Nephron progenitor cell (in vitro differentiated cells): ENCODE results near the gene COL4A2.

Experiments
- DNase-seq: peaks from one replicate; pipeline ENCODE4 v3.0.0; 2021
- H3K27ac Mint-ChIP-seq: 2 replicates; pipeline ENCODE4 v1.8.0; 2021; ENCODE audit warnings: mild to moderate bottlenecking, moderate library complexity, mixed read lengths
- H3K27me3 Mint-ChIP-seq: 2 replicates; pipeline ENCODE4 v1.8.0; 2021; ENCODE audit warnings: mild to moderate bottlenecking, low read depth, mixed read lengths; ENCODE audit not compliant: poor library complexity
- H3K36me3 Mint-ChIP-seq: 2 replicates; pipeline ENCODE4 v1.8.0; 2021; ENCODE audit warnings: low read depth, mixed read lengths
- H3K4me1 Mint-ChIP-seq: 2 replicates; pipeline ENCODE4 v1.8.0; 2021; ENCODE audit warnings: mixed read lengths
- H3K4me3 Mint-ChIP-seq: 2 replicates; pipeline ENCODE4 v1.8.0; 2021; ENCODE audit warnings: mild to moderate bottlenecking, moderate library complexity, mixed read lengths
- H3K9me3 Mint-ChIP-seq: 2 replicates; pipeline ENCODE4 v1.8.0; 2021; ENCODE audit warnings: mild to moderate bottlenecking, moderate library complexity, mixed read lengths
- CTCF ChIP-seq: fragments of 200-600 bp; sonication (generic); IDR thresholded peaks from 2 replicates; pipeline ENCODE4 v1.5.0; 2021; ENCODE audit warnings: antibody characterized with exemption

COL4A2 gene

GRCh38 chr13:110415669-110416068 is 108.6 kb downstream of the COL4A2 start:
- Mint-ChIP-seq H3K27ac (no peak overlapping the region), H3K4me1 (peaks cover 43% of the 10 kb centered on the region), H3K27me3 (peaks cover 4% of the 10 kb centered on the region), H3K9me3 (peaks cover 3% of the 10 kb centered on the region), H3K36me3 (peaks cover 54% of the 10 kb centered on the region), H3K4me3 (no peak overlapping the region)
- TF ChIP-seq CTCF: no peak
- no peak for DNase-seq

GRCh38 chr13:110416131-110417025 is 109.3 kb downstream of the COL4A2 start:
- H3K27ac Mint-ChIP-seq: no peak overlapping the region
- no peak for TF ChIP-seq CTCF
- no peak for DNase-seq
- peaks cover 4% of the 10 kb centered on the region for H3K27me3 Mint-ChIP-seq
- H3K36me3 Mint-ChIP-seq: peaks cover 61% of the 10 kb centered on the region
- no peak overlapping the region for H3K4me3 Mint-ChIP-seq
- peaks cover 3% of the 10 kb centered on the region for H3K9me3 Mint-ChIP-seq
- H3K4me1 Mint-ChIP-seq: peaks cover 36% of the 10 kb centered on the region

GRCh38 chr13:110418944-110419343 is 111.9 kb downstream of the COL4A2 start:
- Mint-ChIP-seq H3K4me1 (peaks cover 32% of the 10 kb centered on the region), H3K9me3 (peaks cover 3% of the 10 kb centered on the region), H3K27me3 (no peaks in the 10 kb centered on the region), H3K27ac (peak overlapping the region; percentile 85), H3K4me3 (no peak overlapping the region), H3K36me3 (peaks cover 76% of the 10 kb centered on the region)
- no peak for DNase-seq
- TF ChIP-seq CTCF: no peak

GRCh38 chr13:110419381-110419791 is 112.3 kb downstream of the COL4A2 start:
- Mint-ChIP-seq H3K36me3 (peaks cover 77% of the 10 kb centered on the region), H3K4me3 (no peak overlapping the region), H3K27ac (no peak overlapping the region), H3K9me3 (peaks cover 2% of the 10 kb centered on the region), H3K27me3 (no peaks in the 10 kb centered on the region), H3K4me1 (peaks cover 34% of the 10 kb centered on the region)
- TF ChIP-seq CTCF: no peak
- no peak for DNase-seq

- Mint-ChIP-seq H3K27me3 (no peaks in the 10 kb centered on the region), H3K4me1 (peaks cover 37% of the 10 kb centered on the region), H3K36me3 (peaks cover 77% of the 10 kb centered on the region), H3K27ac (no peak overlapping the region), H3K9me3 (no peaks in the 10 kb centered on the region), H3K4me3 (no peak overlapping the region)
- TF ChIP-seq CTCF: no peak
- no peak for DNase-seq
Measured at GRCh38 chr13:110419946-110420345, 112.9 kb downstream of the COL4A2 start.

GRCh38 chr13:110420626-110421025 is 113.5 kb downstream of the COL4A2 start:
- H3K27ac Mint-ChIP-seq: no peak overlapping the region
- no peak for TF ChIP-seq CTCF
- H3K27me3 Mint-ChIP-seq: no peaks in the 10 kb centered on the region
- peaks cover 43% of the 10 kb centered on the region for H3K4me1 Mint-ChIP-seq
- no peak for DNase-seq
- H3K4me3 Mint-ChIP-seq: no peak overlapping the region
- peaks cover 79% of the 10 kb centered on the region for H3K36me3 Mint-ChIP-seq
- H3K9me3 Mint-ChIP-seq: no peaks in the 10 kb centered on the region
